ENCODE results near the gene TMCC1.

Gene TMCC1

DNA sequence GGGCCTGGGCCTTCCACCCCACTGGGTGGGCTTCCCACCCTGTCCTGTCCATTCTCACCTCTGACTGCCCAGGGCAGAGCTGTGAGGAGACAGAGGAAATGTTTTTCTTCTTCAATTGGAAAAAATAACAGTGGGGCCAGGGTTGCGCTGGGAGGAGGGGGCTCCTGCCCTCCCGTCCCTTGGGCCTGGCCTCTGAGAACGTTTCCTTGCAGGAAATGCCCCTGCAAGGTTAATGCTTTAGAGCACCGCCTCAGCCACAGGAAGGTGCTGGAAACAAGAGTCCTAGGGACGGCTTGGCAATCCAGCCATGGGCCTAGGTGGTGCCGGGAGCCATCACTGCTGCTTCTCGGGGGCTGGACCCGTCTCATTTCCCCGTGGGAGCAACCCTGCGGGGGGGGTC is 283.2 kb downstream of the TMCC1 start:
- Histone ChIP-seq H3K9me3 (ENCODE audit: low read length) (no peaks in the 10 kb centered on the region), H3K27me3 (ENCODE audit: control insufficient read depth in 1 of 2, insufficient read depth in 2 of 2, low read length in 2 of 2) (no peaks in the 10 kb centered on the region), H3K36me3 (ENCODE audit: insufficient read depth, low read length) (no peaks in the 10 kb centered on the region), H3K27ac (ENCODE audit: low read depth, low read length) (no peak overlapping the region), H3K4me3 (ENCODE audit: low read depth in 1 of 2, low read length in 2 of 2) (no peak overlapping the region), H3K9ac (ENCODE audit: low read length) (no peak overlapping the region), H3K4me1 (ENCODE audit: insufficient read depth, low read length) (peaks cover 35% of the 10 kb centered on the region)

DNA sequence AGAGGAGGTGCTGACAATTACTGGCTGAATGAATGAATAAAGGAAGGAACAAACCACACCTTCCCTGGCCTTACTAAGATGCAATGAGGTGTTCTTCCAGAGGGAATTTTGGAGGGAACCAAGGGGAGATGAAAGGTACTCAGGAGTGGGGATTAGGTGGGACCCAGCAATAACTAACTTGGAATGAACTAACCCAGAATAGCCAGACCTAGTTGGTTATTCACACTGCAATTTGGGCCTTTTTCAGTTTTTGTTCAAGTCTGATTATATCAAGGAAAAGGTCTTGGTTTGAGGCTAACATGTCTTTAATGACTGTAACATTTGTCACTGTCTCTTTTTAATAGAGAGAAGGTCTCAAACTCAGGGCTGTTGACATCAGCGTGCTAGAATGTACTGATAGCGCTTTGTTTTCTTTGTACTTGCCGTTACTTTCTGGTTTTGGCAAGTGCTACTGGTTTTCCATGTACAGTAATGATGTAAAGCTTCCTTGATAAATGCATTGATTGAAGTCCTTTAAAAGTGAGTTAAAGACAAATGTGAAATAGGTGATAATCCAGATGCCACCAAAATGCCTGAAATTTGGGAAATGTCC is 283.8 kb downstream of the TMCC1 start:
- peaks cover 37% of the 10 kb centered on the region for H3K4me1 ChIP-seq (ENCODE audit: insufficient read depth, low read length)
- H3K27ac ChIP-seq (ENCODE audit: low read depth, low read length): no peak overlapping the region
- H3K36me3 ChIP-seq (ENCODE audit: insufficient read depth, low read length): no peaks in the 10 kb centered on the region
- H3K9me3 ChIP-seq (ENCODE audit: low read length): no peaks in the 10 kb centered on the region
- peaks cover 0 to 3% of the 10 kb centered on the region in 2 donors for H3K27me3 ChIP-seq (ENCODE audit: control insufficient read depth in 1 of 2, insufficient read depth in 2 of 2, low read length in 2 of 2)
- H3K4me3 ChIP-seq (ENCODE audit: low read depth in 1 of 2, low read length in 2 of 2): no peak overlapping the region
- H3K9ac ChIP-seq (ENCODE audit: low read length): no peak overlapping the region

DNA sequence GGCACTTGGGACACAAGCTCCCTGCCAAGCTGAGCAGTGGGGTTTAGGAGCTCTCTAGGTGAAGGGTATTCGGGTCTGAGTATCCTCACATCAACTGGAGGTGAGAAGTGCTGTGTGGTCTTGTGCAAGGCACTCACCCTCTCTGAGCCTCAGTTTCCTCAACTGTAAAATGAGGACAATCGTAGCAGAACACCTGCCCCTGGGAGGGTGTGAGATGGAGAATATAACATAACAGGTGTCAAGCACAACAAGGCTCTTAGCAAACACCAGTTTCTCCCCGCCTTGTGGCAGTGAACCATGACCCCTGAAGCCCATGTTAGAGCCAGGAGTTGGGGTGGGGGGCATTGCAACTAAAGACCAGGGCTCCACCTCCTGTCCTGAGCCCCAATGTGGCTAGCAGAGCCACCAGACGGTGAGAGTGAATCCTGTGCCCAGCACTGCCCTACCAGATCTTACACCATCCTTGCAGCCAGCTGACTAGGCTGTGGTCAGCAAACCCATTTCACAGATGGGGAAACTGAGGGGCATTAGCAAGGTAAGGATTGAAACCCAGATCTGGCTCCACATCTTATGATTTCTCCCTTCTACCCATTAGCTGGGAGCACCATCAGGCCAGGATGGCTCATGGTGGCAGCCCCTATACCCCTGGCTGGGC is 284.4 kb downstream of the TMCC1 start:
- H3K9ac ChIP-seq (ENCODE audit: low read length): no peak overlapping the region
- peaks cover 0 to 6% of the 10 kb centered on the region in 2 donors for H3K27me3 ChIP-seq (ENCODE audit: control insufficient read depth in 1 of 2, insufficient read depth in 2 of 2, low read length in 2 of 2)
- no peaks in the 10 kb centered on the region for H3K9me3 ChIP-seq (ENCODE audit: low read length)
- H3K4me1 ChIP-seq (ENCODE audit: insufficient read depth, low read length): peaks cover 43% of the 10 kb centered on the region
- H3K27ac ChIP-seq (ENCODE audit: low read depth, low read length): no peak overlapping the region
- H3K4me3 ChIP-seq (ENCODE audit: low read depth in 1 of 2, low read length in 2 of 2): no peak overlapping the region
- H3K36me3 ChIP-seq (ENCODE audit: insufficient read depth, low read length): no peaks in the 10 kb centered on the region

DNA sequence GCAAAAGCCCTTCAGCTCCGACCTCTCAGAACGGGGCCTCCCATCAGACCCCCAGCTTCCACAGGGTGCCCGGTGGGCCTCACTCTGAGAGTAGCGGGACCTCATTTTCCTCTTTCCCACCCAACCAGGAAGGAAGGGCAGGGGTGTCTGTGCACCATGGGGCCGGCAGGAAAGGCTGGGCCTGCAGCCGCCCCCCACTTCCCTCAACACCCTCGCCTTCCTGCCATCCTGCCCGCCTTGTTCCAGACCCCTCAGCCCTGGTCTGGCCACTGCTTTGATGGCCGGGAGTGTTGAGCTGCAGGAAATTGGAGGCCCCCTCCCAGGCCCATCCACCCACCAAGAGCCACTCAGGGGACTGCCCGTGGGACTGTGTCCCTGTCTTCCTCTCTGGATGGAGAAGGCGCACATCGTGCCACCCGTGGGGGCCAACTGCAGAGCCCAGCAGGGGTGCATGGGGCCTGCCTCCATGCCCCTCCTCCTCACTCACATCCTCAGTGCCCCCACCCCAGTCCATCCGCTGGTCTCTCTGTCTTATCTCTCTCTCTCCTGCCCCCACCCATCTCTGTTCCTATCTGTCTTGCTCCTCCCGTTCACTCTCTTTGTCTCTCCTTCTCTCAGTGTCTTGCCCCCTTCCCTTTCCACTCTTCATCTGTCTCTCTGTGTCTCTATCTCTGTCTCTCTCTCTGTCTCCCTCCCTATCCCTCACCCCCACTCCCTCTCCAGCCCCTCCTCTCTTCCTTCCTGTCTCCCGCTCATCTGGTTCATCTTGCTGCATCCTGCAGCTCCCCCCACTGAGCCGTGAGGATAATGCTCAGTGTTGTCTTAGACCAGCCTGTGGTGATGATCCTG is 285.2 kb downstream of the TMCC1 start:
- no peak overlapping the region for H3K9ac ChIP-seq (ENCODE audit: low read length)

DNA sequence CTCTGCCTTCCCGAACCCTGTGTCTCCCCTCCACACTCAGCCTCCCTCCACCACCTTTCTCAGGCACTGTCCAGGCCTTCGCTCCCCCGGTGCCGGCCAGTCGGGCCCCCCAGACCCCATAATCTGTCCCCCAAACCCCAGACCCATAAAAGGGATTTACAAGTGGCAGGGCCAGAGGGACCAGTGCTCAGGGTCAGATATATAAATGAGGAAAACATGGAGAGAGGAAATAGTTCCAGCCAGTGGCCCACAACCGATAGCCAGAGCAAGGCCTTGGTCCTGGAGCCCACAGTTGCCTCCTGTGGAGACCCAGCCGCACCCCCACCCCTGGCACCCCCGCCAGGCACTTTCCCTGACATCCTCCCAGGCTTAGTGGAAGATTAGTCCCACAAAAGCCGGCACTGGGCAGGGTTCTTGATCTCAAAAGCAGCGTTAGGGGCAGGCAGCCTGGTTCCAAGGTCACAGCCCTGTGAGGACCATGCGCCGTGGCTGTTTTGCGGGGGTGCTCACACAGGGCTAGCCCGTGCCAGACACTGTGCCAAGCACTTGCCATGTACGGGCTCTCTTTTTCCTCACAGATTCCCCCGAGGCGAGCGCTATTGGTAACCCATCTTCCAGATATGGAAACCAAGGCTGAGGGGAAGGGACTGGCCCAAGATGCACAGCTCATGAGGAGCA is 286.0 kb downstream of the TMCC1 start:
- H3K9me3 ChIP-seq (ENCODE audit: low read length): no peaks in the 10 kb centered on the region
- H3K36me3 ChIP-seq (ENCODE audit: insufficient read depth, low read length): no peaks in the 10 kb centered on the region
- H3K4me1 ChIP-seq (ENCODE audit: insufficient read depth, low read length): peaks cover 54% of the 10 kb centered on the region
- H3K27ac ChIP-seq (ENCODE audit: low read depth, low read length): peak overlapping the region; percentile 54
- H3K9ac ChIP-seq (ENCODE audit: low read length): peak overlapping the region; percentile 74
- H3K4me3 ChIP-seq (ENCODE audit: low read depth in 1 of 2, low read length in 2 of 2): peak overlapping the region; percentile 29 to 64
- peaks cover 0 to 6% of the 10 kb centered on the region in 2 donors for H3K27me3 ChIP-seq (ENCODE audit: control insufficient read depth in 1 of 2, insufficient read depth in 2 of 2, low read length in 2 of 2)

More for the DNA sequence above, 285.2 kb downstream of the TMCC1 start:
- Histone ChIP-seq H3K27me3 (ENCODE audit: control insufficient read depth in 1 of 2, insufficient read depth in 2 of 2, low read length in 2 of 2) (peaks cover 0 to 6% of the 10 kb centered on the region in 2 donors), H3K36me3 (ENCODE audit: insufficient read depth, low read length) (no peaks in the 10 kb centered on the region), H3K4me1 (ENCODE audit: insufficient read depth, low read length) (peaks cover 50% of the 10 kb centered on the region), H3K4me3 (ENCODE audit: low read depth in 1 of 2, low read length in 2 of 2) (no peak overlapping the region), H3K9me3 (ENCODE audit: low read length) (no peaks in the 10 kb centered on the region), H3K27ac (ENCODE audit: low read depth, low read length) (no peak overlapping the region)

DNA sequence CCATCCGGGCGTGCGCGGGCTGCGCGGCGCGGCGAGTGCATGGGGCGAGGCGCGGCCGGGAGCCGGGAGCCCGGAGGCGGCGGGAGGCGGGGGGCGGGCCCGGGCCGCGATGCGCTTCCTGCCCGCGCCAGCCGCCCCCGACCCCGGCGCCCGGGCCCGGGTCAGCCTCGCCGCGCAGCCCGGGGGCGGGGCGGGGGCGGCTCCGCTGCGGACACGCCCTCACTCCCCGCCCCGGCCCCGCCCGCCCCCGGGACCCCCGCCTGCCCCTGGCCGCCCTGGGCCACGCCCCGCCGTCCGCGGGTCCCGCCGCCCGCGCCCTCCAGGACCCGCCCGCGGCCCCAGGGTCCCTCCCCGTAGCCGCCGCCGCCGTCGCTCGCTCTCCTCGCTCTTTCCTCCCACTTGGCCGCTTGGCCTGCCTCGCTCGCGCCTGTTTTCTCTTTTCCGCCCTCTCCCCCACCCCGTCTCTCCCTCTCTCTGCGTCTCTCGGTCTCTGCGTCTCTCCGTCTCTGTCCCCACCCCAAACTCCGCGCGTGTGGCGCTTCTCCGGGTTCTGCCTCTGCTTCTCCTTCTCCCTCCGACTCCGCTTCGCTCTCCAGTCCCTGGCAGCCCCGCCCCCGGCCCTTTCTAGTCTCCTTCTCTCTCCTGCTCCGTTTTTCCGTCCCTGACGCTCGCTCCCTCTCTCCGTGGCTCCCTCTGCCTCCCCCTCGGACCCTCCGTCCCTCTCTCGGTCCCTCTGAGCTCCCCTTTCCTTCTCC is 286.7 kb downstream of the TMCC1 start, which contains the start of gene PLXND1:
Gene PLXND1, minus strand, starts transcription at position 41 of the 755 bp plus-strand sequence. Its CDS starts 37 bp downstream, at position 4.
- H3K9me3 ChIP-seq (ENCODE audit: low read length): no peaks in the 10 kb centered on the region
- peak within 1 kb of the TSS; percentile 74 for H3K9ac ChIP-seq (ENCODE audit: low read length)
- peak within 1 kb of the TSS; percentile 37 to 64 for H3K4me3 ChIP-seq (ENCODE audit: low read depth in 1 of 2, low read length in 2 of 2)
- H3K36me3 ChIP-seq (ENCODE audit: insufficient read depth, low read length): no peaks in the 10 kb centered on the region
- peaks cover 0 to 6% of the 10 kb centered on the region in 2 donors for H3K27me3 ChIP-seq (ENCODE audit: control insufficient read depth in 1 of 2, insufficient read depth in 2 of 2, low read length in 2 of 2)
- peaks cover 53% of the 10 kb centered on the region for H3K4me1 ChIP-seq (ENCODE audit: insufficient read depth, low read length)
- H3K27ac ChIP-seq (ENCODE audit: low read depth, low read length): peak within 1 kb of the TSS; percentile 70

DNA sequence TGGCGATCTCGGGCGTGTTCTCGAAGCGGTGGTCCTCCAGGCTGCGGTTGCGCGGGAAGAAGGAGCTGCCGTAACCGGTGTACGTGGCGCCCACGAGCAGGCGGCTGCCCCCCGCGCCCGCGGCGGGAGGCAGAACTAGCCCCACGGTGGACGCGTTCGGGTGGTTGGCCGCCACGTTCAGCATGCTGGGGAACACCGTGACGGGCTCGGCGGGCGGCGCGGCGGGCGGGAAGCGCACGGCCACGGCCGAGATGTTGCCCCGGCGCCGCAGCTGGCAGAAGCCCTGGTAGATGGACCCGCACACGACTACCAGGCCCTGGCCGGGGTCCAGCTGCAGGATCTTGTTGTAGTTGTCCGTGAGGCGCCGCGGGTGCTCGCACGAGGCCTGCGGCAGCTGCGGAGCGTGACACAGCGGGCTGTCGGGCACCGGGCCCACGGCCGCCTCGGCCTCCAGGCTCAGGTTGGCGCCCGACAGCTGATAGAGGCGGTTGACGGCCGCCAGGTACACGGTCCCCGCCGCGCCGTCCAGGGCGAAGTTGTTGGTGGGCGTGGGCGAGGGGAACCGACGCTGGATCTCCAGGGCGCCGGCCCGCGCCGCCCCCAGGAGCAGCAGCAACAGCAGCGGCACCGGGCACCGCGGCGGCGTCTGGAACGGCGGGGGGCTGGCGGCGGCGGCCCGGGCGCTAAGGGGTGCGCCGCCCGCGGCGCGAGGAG is 287.4 kb downstream of the TMCC1 start:
- Histone ChIP-seq H3K36me3 (ENCODE audit: insufficient read depth, low read length) (no peaks in the 10 kb centered on the region), H3K4me1 (ENCODE audit: insufficient read depth, low read length) (peaks cover 47% of the 10 kb centered on the region), H3K27me3 (ENCODE audit: control insufficient read depth in 1 of 2, insufficient read depth in 2 of 2, low read length in 2 of 2) (peaks cover 0 to 6% of the 10 kb centered on the region in 2 donors), H3K9me3 (ENCODE audit: low read length) (no peaks in the 10 kb centered on the region), H3K9ac (ENCODE audit: low read length) (no peak overlapping the region), H3K27ac (ENCODE audit: low read depth, low read length) (peak overlapping the region; percentile 70), H3K4me3 (ENCODE audit: low read depth in 1 of 2, low read length in 2 of 2) (peak overlapping the region; percentile 37 to 60)

DNA sequence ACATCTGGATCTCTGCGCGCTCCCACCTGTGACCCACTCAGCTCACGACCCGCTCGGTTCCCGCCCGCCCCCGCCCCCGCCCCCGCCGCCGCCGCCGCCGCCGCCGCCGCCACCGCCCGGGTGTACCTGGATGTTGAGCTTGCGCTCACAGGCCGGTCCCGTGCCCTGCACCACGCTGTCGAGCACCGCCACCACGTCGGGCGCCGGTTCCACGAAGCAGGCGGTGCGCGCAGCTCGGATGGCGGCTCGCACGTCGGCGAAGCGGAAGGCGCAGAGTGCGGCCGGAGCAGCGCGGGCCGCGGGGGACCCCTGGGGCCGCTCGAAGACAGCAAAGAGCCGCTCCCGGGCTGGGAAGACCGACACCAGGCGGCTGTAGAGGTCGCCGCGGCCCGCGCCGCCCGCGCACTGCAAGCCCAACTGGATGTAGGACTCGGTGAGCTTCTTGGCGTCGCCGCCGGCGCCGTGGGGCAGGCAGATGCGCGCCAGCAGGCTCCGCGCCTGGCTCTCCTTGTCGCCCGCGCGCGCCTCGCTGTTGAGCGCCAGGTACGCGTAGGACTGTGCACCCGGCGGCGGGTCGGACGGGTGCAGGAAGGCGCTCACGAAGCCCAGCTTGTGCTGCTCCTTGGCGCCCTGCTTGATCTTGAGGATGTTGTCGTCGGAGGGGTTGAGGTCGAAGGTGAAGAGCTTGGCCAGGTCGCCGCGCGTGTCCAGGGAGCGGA is 288.1 kb downstream of the TMCC1 start:
- Histone ChIP-seq H3K36me3 (ENCODE audit: insufficient read depth, low read length) (no peaks in the 10 kb centered on the region), H3K9me3 (ENCODE audit: low read length) (no peaks in the 10 kb centered on the region), H3K9ac (ENCODE audit: low read length) (no peak overlapping the region), H3K27ac (ENCODE audit: low read depth, low read length) (peak overlapping the region; percentile 70), H3K4me1 (ENCODE audit: insufficient read depth, low read length) (peaks cover 50% of the 10 kb centered on the region), H3K27me3 (ENCODE audit: control insufficient read depth in 1 of 2, insufficient read depth in 2 of 2, low read length in 2 of 2) (peaks cover 0 to 6% of the 10 kb centered on the region in 2 donors), H3K4me3 (ENCODE audit: low read depth in 1 of 2, low read length in 2 of 2) (peak overlapping the region; percentile 37 to 63)

DNA sequence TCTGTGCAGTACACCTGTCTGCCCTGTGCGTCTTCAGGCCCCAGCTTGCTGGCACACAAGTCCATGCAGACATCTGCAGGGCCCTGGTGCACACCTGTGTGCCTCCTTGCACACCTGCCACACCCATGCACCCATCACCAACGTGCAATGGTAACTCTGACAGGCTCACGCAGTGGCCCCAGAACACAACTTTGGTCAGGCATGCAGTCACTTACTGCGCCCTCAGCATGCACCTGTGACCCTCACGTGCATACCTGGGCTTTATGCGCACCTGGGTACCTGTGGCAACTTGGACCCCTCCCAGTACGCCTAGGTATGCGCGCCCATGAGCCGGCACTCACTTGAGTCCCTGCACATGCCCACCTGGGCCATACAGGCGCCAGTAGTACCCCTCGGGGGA is 288.7 kb downstream of the TMCC1 start:
- Histone ChIP-seq H3K36me3 (ENCODE audit: insufficient read depth, low read length) (no peaks in the 10 kb centered on the region), H3K9ac (ENCODE audit: low read length) (no peak overlapping the region), H3K27ac (ENCODE audit: low read depth, low read length) (no peak overlapping the region), H3K4me1 (ENCODE audit: insufficient read depth, low read length) (peaks cover 53% of the 10 kb centered on the region), H3K9me3 (ENCODE audit: low read length) (no peaks in the 10 kb centered on the region), H3K27me3 (ENCODE audit: control insufficient read depth in 1 of 2, insufficient read depth in 2 of 2, low read length in 2 of 2) (peaks cover 0 to 6% of the 10 kb centered on the region in 2 donors), H3K4me3 (ENCODE audit: low read depth in 1 of 2, low read length in 2 of 2) (peak overlapping the region; percentile 29 to 63)
